Activated CD8-positive, alpha-beta memory T cell treated with anti-CD3 and anti-CD28 coated beads, Interleukin-2, amount 50 U/mL, for 24 hours (primary cell): ENCODE results near the gene BRPF3.

Source experiments
- DNase-seq: peaks from one replicate; pipeline ENCODE4 v3.0.0-alpha.2; 2020; ENCODE audit errors: extremely low read depth

The BRPF3 gene

DNA sequence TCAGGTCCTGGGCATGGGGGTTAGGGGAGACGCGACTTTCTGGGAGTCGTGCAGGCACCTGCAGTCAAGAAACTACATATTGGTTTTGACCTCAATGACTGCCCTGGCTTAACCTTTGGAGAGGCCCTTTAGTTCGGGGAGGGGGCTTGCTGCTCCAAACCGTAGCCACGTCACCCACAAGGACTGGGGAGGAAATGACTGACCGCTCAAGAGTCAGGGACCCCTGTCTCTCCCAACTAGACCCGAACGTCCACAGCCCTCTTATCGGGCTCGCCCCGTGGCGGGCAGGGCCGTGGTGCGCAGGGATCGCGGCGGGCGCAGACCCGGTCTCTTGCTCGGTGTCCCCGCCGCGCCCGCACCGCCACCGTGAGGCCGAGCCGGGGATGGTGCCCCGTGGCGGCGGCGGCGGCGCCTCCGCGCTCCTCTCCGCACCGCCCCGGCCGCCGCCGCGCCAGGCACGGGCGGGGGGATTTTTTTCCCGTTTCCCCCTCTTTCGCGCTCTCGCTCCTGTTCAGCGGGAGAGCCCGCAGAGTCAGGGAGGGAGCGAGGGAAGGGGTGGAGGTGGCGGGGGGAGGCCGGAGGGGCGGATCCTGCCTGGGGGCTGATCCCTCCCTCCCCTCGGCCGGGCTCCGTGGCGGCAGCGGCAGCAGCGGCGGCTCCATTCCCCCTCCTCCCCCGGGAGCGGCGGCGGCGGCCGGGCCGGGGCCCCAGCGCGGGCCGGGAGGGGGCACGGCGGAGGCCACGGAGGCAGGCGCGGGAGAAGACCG lies at the start of gene BRPF3:
TSS of gene BRPF3 (plus strand) at position 632 of the 767 bp plus-strand sequence. CDS start 3,579 bp downstream, outside the sequence.
- DNase-seq = peak; percentile 18

DNA sequence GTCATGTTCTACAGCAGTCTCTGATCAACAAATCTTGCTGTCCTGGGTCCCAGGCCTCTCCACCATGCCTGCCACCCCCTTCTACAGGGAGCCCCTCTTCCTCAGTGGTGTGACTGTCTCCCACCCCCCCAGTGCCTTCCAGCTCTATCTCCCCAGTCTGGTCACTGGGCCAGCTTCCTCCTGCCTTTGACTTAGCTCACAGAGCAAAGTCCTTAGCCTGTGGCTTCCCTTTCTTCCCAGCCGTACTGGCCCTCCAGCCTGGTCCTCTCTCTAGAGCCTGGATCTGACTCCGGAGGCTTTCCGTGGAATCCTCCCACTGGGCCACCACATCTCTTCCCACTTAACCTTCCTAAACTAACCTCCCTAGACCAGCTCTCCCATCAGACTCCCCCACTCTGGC lies 49.2 kb upstream of the BRPF3 start:
- no peak for DNase-seq

DNA sequence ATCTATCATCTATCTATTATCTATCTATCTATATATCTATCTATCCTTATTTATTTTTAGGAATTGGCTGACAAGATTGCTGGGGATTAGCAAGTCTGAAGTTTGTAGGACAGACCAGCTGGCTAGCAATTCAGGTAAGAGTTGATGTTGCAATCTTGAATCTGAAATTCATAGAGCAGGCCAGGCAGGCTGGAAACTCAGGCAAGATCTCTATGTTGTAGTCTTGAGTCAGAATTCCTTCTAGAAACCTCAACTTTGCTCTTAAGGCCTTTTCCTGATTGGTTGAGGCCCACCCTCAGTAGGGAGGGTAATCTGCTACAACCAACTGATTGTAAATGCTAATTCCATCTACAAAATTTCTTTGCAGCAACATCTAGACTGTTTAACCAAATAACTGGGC lies 47.1 kb upstream of the BRPF3 start:
- DNase-seq = no peak

DNA sequence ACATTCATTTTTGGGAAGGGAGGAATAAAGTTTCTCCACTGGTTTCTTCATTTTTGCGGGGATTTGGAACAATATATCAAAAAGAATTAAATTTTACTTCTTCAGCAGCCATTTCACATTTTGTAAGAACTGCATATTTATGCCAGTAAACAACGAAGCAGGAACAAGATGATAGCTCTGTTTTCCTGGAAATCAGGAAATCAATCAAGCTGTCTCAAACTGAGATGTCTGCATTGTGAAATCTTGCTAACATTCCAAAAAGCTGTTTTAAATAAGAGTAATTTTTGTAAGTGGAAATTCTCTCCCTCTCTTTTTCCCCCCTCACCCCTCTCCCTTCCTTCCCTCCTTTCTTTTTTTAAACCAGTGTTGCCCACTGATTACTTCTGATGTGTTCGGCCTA lies 46.3 kb upstream of the BRPF3 start:
- DNase-seq = no peak

DNA sequence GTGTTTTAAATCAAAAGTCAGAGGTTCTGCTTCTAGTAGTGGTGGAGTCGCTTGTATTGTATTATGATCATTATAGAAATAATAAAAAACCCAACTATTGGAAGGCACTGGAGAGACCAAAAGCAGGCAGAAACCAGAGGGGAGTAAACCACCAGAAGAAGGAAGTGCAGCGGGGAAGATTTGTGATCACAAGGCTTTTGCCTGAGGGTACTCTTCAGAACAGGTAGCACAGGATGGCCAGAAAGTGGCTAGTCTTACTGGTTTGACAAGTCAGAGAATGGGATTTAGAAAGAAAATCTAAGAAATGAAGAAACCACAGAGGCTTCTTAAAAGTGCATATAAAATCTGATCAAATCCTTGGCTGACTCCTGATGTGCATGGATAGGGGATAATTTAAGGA lies 42.3 kb upstream of the BRPF3 start:
- no peak for DNase-seq

DNA sequence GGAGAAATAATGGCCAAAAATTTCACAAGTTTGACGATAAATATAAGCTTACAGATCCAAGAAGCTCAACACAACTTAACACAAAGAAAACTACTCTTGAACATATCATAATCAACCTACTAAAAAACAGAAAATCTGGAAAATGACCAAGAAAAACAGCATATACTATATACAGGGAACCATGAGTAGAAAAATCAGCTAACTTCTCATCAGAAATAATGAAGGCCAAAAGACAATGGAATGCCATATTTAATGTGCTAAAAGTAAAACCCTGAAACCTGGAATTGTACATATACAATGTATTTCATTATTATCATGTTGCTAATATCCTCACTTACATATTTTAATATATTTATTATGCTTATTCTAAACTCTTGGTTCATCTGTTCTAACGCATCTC lies 40.9 kb upstream of the BRPF3 start:
- DNase-seq = no peak

DNA sequence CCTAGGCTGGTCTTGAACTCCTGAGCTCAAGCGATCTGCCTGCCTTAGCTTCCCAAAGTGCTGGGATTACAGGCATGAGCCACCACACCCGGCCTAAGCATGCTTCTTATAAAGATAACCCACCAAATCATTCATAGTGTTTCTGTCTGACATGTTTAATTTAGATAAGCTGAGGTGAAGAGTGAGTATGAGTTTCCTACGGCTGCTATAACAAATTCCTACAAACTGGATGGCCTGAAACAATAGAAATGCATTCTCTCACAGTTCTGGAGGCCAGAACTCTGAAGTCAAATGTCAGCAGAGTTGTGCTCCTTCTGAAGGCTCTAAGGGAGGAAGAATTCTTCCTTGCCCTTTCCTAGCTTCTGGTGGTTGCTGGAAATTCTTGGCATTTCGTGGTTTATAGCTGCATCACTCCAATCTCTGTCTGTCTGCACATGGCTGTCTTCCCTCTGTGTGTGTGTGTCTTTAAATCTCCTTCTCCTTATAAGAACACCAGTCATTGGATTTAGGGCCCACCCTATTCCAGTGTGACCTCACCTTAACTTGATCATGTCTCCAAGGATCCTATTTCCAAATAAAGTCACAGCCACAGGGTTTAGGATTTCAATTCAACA lies 36.3 kb upstream of the BRPF3 start:
- no peak for DNase-seq

DNA sequence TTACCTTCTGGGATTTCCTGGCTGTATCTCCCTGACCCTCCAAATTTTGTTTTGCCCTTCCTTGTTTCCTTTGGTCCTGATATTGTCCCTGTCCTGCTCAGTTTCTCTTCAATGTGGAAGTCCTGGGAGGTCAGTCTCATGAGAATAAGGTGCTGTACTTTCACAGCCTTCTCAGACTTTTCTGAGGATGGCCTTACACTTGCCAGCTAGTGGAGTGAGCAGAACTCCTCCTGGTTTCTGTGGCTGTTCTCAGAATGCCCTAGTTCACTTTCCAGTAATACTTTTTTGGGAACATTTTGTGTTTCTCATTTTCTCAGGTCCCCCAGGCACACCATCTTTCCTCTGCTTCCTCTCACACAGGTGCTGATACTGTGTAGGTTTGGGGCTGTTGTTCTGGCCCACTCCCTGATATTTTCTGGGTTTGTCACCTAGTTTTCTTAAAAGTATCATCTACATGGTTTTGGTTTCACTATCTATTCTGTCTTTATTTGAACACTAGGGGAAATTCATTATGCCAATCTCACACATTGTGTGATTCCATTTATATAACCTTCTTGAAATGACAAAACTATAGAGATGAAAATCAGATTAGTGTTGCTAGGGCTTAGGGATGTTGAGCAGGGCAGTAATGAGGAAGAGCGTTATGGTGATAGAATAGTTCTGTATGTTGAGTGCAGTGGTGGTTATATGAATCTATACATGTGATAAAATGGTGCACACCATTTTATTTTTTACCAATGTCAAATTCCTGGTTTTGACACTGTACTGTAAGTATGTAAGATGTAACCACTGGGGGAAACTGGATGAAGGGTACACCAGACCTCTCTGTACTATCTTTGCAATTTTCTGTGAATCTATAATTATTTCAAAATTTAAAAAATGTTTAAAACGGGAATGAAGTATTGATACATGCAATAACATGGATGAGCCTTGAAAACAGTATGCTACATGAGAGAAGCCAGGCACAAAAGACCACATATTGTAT lies 27.2 kb upstream of the BRPF3 start:
- no peak for DNase-seq

DNA sequence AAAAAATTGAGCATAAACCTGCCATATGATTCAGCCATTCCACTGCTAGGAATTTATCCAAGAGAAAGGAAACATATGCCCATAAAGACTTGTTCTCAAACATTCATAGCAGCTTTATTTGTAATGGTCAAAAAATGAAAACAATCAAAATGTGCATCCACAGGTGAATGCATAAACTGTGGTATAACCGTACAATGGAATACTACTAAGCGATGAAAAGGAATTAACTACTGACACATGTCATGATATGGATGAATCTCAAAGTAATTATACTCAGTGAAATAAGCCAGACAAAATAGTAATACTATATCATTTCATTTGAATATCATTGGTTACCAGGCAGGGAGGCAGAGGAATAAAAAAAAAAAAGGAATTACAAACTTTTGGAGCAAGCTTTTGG lies 25.8 kb upstream of the BRPF3 start:
- no peak for DNase-seq

DNA sequence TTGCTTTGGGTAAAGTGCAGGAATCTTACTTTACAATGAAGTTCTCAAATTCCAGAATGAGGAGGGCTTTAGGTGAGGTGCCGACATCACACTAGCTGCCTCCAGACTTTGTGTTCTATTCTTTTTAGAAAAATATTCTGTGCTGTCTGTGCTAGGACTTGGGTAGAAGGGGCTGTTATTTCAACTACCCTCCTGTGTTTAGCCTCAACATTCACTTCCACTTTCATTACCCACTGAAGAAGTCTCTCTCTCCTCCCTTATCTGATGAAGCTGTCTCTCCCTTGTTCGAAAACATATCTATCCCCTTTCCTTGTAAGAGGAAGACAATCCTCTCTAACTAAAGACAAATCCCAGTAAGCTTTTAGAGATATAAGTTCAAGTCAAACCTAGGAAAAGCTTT lies 25.0 kb upstream of the BRPF3 start:
- DNase-seq = no peak

DNA sequence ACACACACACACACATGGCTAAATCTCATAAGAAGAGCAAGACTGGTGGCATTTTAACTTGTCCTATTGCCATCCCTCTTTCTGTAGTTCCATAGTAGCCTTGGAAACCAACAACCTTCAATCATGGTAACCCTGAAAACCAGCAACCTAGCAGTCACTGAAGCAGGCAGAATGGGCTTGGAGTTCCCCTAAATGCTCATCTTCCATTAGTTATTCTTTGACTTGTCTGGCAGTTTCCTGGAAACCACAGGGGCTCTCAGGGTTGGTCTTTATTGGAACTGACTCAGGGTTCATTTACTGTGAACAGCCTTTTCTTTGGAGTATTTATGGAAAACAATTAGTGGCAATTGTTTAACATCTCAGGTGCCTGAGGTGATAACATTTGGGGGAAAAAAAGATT lies 19.4 kb upstream of the BRPF3 start:
- no peak for DNase-seq

DNA sequence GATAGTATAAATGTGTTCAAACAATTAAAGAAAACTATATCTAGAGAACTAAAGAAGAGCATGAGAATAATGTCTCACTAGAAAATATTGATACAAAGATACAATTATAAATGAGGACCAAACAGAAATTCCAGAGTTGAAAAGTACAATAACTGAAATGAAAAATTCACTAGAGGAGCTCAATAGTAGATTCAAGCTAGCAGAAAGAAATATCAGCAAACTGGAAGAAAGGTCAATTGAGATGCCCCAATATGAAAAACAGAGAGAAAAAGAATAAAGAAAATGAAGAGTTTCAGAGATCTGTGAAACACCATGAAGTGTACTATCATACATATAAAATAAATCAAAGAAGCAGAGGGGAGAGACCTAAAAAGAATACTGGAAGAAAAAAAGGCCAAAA lies 18.0 kb upstream of the BRPF3 start:
- DNase-seq = no peak

DNA sequence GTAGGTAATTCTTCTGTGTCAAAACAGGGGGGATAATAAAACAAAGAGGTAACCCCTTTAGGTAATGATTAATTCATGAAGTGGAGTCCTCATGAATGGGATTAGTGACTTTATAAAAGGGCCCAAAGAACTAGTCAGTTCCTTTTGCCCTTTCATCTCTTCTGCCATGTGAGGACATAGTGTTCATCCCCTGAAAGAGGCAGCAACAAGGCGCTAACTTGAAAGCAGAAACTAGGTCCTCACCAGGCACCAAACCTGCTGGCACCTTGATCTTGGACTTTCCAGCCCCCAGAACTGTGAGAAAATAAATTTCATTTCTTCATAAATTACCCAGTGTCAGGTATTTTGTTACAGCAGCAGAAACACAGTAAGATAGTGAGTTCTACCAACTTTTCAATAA lies 16.4 kb upstream of the BRPF3 start:
- DNase-seq = no peak

DNA sequence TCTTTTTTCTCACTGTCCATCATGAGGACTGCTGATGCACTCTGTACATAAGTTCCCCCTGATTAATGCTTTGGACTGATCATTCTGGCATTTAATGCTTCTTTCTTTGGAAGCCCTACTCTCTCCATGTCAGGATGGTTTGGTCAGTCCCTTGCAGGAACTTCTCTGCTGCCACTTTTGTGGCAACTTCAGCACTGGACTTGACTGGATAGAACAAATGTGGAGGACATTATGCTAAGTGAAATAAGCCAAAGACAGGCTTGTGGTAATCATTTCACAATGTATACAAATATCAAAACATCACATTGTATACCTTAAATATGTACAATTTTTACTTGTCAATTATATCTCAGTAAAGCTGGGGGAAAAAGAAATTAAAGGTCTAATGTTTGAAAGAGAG lies 12.2 kb upstream of the BRPF3 start:
- no peak for DNase-seq

DNA sequence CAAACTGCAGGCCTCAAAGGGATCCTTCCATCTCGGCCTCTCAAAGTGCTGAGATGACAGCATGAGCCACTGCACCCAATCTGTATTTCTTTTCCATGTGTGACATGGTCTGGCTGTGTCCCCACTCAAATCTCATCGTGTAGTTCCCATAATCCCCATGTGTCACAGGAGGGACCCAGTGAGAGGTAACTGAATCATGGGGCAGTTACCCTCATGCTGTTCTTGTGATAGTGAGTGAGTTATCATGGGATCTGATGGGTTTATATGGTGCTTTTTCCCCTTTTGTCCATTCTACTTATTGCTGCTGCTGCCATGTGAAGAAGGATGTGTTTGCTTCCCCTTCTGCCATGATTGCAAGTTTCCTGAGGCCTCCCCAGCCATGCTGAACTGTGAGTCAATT lies 10.3 kb upstream of the BRPF3 start:
- DNase-seq = no peak

DNA sequence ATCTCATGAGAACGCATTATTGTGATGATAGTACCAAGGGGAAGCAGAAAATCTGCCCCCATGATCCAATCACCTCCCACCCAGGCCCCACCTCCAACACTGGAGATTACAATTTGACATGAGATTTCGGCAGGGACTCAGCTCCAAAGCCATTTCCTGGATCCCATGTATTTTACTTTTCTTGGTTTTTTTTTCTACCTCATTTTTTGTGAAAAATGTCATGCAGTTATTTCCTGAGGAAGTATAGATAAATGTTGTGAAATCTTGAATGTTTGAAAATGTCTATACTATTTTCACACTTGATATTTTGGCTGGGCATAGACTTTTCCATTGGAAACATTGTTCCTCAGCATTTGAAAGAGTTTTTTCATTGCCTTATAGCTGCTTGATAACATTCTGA lies 9.1 kb upstream of the BRPF3 start:
- no peak for DNase-seq

DNA sequence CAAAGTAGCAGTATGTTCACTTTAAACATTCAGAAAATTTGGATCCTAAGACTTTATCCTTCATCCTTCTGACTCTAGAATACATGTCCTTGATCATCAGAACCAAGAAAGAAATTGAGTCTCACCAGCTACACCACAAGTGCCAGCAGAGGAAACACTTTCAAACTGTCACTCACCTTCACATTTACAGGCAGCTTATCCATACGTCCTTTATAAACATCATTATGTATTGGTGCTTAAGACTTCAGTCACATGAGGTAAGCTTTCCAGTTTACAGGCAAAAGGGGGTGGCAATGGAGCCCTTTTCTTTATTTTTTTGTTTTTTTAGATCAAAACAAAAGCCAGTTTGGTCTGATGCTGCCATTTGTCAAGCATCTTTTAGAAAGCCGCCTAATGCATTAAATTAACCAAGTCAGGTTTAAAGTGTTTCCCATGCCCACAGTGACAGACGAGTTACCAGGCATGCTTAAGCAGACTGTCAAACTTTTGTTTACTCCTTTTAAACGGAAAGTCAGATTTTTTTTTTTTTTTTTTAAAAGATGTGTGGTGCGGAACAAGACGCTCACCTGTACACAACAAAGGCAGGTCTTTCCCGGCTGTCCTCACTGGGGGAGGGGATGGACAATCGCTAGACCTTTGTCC lies 952 bp upstream of the BRPF3 start:
- no peak for DNase-seq

DNA sequence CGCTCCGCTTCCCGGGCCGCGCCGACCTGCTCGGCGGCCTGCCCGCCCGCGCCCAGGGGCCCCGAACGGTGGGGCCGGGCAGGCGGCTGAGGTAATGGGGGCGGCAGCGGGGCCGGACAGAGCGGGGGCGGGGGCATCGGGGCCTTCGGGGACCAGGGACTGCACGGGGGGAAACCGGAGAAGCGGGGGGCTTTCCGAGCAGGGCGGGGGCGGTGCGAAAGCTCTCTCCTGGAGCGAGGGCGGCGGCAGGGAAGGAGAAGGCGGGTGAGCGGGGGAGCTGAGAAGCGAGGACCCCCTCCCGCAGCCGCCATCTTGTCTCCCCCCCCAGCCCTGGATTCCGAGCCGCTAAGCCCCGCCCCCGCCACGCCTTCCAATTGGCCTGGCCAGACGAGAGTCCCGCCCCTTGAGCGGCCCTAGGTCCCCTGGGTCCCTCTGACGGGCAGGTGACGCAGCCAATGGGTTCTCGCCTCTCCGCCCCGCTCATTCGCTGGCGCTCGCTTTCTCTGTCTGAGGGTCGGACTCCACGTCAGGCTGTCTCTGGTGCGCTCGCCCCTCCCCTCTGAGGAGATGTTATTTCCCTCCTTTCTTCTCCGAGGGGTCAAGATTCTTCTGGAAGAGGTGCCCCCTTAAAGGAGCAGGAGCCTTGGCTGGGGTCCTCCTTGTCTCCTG lies 470 bp downstream of the BRPF3 start:
- DNase-seq = peak; percentile 100

DNA sequence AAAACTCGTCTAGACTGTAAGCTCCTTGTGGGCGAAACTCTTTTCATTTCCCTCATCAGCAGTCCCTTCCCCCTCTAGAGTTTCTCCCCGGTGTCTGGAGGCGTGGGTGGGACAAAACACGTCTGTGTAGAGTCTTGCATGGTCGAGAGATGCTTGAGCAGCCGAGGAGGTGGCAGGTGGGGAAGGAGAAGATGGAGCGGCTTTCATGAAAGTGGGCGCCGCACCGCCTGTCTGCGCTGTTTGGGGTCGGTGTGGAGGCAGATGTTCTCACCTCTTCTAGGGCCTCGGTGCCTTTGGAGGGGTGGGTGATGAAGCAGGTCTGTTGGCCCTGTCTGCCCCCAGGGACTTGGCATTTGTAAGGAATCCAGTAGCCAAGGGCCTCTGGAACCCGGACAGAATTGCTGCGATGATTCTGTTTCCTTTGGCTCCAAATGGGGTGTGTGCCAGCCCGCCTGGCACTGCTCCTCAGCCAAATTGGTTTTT lies 1.2 kb downstream of the BRPF3 start:
- no peak for DNase-seq

DNA sequence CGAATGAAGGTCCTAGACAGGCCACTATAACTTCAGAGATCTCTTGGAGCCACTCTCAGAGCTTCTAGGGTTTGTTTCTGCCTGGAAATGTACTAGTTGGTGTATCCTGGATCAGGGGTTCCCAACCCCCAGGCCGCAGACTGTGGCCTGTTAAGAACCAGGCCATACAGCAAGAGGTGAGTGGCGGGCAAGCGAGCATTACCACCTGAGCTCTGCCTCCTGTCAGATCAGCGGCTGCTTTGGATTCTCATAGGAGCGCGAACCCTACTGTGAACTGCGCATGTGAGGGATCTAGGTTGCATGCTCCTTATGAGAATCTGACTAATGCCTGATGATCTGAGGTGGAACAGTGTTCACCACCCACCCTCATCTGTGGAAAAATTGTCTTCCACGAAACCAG lies 2.4 kb downstream of the BRPF3 start:
- DNase-seq = no peak

DNA sequence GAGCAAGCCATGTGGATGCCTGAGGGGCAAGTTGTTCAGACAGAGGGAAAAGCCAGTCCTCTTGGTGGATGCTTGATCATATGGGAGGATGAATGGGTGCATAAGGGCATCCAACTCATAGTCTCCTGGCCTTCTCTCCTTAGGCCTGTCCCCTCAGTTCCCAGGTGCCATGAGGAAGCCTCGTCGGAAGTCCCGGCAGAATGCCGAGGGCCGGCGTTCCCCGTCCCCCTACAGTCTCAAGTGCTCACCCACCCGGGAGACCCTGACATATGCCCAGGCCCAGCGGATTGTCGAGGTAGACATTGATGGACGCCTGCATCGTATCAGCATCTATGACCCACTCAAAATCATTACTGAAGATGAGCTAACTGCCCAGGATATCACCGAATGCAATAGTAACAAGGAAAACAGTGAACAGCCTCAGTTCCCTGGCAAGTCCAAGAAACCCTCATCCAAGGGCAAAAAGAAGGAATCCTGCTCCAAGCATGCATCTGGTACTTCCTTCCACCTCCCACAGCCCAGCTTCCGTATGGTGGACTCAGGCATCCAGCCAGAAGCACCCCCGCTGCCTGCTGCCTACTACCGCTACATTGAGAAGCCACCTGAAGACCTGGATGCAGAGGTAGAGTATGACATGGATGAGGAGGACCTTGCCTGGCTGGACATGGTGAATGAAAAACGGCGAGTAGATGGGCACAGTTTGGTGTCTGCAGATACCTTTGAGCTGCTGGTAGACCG lies 3.8 kb downstream of the BRPF3 start:
- DNase-seq = no peak
